ENCODE measurements around the gene HMGB4.

DNA sequence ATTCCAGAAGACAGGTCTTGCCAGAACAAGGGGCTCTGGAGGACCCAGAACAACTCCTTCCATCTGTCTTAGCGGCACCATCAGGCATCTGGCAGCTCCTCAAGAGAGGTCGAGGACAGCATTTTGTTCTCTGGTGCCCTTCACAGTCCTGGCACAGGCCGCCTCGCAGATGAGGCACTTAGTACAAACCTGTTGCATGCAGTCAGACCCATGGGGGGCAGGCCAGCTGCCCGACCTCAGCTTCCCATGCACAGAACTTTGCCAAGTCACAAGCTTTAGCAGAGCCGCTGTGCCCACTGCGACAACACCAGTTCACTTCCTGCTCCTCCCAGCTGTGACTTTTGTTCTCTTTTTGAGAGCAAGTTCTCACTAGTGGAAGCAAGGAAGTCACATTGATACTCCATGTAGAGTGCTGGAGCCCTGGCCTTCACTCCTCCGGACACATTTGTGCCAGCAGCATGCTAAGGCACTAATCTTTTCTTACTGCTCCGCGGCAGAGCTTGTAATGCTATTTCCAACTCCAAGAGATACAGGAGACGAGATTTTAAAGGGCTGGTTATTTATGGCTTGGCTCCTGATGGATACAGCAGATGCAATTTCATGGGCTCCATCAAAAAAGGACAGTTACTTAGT lies 44.6 kb downstream of the HMGB4 start:
- no peak for TF ChIP-seq POLR2AphosphoS5 (IDR thresholded peaks at IDR 0.05)
- TF ChIP-seq CTCF (IDR thresholded peaks at IDR 0.05), result no peak
- no peak for TF ChIP-seq EP300 (IDR thresholded peaks at IDR 0.05)
